ENCODE results near the gene ZNF254.
"Not testable (repeated sequence)": the region's sequence is repeated elsewhere in the genome, so short reads cannot be mapped to it uniquely, and the experiment has no call there.

ZNF254 gene

DNA sequence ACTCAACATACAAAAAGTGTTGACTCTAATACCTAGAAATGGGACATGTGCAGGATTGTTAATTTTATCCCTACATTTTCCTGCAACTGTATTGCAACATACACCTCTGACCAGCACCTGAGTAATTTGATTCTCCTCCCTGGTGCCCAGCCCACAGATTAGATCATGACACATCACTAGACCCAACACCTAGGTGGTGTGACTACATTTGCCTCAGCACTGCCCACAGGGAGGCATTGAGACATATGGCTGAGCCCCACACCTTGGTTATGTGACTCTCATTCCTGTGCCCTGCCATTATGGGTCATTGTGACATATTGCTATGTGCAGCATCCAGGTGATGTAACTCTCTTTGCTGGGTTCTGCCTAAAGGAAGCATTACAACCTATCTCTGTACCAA is 13.2 kb upstream of the ZNF254 start:
- no peak for DNase-seq

DNA sequence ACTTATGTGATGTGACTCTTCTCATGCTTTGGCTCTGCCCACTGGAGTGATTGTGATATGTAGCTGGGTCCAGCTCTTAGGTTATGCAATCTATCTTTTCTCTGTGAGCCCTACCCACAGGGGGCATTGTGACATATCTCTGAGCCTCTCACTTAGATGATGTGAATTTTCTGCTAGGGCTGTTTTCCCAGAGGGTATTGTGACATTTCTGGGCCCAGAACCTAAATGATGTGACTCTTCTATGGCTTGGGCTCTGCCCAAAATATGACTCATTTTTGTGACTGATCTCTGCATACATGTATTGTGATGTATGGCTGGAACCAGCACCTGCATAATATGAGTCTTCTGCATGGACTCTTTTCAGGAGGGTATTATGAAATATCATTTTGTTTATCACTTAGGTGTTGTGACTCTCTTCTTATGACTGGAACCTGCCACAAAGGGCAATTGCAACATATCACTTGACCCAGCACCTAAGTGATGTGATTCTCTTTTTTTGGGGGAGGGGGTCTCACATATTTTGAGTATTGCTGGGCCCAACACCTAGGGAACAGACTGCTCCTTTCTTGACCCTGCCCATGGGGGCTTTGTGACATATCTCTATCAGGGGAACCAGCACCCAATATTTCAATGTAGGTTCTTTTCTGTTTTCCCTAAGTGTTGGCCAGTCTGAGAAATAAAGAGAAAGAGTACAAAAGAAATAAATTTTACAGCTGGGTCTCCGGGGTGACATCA is 12.1 kb upstream of the ZNF254 start:
- DNase-seq, result no peak

DNA sequence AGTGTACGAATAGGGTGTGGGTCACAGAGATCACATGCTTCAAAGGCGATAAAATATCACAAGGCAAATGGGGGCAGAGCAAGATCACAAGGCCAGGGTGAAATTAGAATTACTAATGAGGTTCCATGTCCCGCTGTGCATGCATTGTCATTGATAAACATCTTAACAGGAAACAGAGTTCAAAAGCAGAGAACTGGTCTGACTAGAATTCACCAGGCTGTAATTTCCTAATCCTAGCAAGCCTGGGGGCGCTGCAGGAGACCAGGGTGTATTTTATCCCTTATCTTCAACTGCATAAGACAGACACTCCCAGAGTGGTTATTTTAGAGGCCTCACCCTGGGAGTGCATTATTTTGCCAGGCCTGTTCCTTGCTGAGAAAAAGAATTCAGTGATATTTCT is 11.5 kb upstream of the ZNF254 start:
- DNase-seq, result peak; percentile 29

DNA sequence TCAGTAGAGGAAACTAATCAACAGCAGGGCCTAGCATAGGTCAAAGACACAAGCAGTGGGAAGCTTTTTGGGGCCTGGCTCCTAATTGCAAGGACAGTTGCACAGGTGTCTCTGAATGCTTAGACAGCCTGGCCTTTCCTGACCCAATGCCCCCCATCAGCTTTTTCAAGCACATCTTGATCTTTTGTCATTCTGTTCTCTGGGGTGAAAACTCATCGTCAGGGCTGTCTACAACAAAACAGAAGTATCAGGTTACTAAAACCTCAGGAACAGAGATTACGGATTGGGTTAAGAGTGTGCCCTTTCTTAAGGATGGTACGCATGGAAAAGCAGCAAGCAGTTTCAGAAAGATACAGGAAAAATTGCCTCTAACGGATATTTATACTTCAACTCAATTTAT is 8.3 kb upstream of the ZNF254 start:
- DNase-seq, result no peak

DNA sequence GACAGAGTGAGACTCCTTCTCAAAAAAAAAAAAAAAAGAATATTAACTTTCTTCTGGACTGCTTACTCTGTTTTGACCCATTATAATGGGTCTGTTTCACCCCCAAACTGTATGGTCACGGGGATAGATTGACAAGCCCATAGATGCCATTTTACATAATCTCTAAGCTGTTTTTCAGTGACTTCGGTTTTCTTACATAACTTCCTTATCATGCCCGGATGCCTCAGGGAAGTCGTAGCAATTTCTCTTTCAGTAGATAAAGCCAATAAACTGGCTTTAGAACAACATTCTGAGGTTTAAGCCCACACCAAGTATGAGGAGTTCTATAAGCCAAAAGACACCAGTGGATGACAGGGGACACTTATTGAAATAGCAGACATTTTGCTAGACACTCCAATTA is 5.9 kb upstream of the ZNF254 start:
- peak; percentile 55 for DNase-seq

DNA sequence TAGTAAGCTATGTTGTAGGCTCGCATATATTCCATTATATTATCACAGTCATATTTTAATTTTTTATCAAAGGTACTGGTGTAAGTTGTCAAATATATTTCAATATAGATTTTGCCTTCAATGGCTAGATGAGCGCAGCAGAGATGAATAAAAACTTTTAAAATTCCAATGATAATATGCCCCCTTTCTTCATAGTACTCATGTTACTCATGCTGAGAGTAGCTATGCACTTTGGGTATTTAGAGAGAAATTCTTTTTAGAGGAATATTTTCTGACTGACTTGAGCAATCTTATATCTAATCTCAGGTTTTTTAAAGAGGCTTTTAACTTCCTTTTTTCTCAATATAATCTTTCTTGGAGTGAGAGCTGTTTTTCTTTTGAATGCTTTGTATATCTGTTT is 11.4 kb downstream of the ZNF254 start:
- DNase-seq, result no peak

DNA sequence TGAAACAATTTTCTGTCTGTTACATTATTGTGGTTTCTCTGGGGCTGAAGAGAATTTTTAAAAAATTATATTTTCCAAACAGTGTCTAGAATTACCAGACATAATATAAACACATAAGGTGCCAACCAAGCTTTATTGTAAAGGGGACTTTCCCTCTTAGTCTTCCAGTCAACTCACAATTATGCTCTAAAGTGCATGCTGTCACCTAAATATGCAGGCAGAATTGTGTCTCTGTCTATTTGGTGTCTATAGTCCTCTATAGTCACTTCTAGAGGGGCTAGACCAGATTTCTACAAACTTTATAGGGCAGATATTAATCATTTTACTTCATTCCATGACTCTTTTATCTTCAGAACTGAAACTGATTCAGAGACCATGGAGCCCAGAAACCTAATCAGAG is 12.8 kb downstream of the ZNF254 start:
- DNase-seq, result no peak

DNA sequence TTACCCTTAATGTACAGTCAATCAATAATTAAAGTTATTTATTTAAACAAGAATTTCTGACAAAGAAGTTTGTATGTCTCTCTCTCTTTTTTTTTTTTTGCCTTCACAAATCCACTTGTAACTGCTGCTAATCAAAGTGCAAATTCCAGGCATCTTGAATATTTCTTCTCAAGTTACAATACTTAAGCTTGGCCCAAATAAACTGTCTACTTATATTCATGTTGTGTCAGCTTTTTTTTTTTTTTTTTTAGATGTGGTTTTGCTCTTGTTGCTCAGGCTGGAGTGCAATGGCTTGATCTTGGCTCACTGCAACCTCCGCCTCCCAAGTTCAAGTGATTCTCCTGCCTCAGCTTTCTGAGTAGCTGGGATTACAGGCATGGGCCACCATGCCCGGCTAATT is 13.6 kb downstream of the ZNF254 start:
- DNase-seq, result not testable (repeated sequence)

DNA sequence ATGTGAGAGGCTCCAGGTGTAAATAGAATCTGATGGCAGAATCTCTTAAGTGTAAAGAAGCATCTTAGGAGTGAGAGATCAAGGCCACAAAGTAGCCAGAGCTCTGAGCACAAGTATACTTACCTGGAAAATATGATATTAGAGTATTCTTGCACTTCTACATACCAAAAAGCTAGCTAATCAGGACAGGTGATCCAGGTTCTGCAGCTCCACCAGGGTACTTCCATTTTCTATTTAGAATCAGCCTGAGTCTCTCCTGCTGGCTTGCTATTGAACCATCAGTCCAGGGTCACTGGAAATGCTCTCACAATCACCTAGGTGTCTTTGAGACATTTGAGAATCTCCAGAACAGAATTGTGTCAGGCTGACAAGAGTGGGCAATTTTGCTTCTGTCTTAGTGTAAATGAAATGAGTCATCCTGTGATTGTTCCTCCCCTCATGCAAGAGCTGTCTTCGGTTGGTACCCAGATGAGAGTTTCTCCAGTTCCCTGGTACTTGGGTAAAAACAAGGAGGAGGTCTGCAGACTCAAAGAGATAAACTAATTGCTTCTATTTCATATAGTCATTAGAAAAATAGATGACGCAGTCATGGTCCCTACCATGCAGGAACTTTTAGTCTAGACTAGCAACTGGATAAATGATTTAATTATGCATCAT is 14.6 kb downstream of the ZNF254 start:
- no peak for DNase-seq

DNA sequence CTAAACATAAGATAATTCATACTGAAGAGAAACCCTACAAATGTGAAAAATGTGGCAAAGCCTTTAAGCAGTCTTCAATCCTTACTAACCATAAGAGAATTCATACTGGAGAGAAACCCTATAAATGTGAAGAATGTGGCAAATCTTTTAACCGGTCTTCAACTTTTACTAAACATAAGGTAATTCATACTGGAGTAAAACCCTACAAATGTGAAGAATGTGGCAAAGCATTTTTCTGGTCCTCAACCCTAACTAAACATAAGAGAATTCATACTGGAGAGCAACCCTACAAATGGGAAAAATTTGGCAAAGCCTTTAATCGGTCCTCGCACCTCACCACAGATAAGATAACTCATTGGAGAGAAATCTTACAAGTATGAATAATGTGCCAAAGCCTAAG is 40.6 kb downstream of the ZNF254 start:
- DNase-seq, result no peak

DNA sequence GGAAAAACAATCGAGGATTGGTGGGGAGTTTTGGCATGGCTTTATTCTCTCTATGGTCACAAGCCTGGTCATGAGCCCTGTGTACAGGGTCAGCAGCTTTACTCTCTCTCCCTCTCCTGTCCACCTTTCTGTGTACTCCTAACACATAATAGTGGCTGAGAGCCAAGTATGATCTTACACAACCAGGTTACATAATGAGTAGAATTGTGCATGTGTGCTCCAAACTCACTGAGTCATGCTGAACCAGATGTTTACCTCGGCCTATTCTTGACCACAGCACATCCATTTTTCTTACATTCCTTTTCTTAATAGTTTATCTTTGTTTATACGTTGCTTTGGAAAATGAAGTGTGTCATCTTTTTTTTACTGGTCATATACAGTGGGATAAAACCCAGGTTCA is 53.1 kb downstream of the ZNF254 start:
- peak; percentile 13 for DNase-seq

DNA sequence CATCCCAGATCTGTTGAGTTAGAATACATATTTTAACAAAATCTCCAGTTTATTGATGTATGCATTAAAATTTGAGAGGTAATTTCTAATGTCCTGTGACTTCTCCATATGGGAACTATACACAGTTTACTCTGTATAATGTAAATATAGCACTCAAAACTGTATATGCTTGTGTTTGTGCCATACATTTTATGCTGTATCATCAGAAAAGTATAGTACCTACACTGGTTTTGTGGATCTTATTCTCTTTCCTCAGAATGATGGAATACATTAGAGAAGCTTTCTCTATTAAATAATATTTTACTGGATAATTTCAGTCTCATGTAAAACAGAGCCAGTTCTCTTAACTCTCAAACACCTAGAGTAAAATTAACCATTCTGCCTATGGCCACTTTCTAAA is 53.6 kb downstream of the ZNF254 start:
- DNase-seq, result no peak

DNA sequence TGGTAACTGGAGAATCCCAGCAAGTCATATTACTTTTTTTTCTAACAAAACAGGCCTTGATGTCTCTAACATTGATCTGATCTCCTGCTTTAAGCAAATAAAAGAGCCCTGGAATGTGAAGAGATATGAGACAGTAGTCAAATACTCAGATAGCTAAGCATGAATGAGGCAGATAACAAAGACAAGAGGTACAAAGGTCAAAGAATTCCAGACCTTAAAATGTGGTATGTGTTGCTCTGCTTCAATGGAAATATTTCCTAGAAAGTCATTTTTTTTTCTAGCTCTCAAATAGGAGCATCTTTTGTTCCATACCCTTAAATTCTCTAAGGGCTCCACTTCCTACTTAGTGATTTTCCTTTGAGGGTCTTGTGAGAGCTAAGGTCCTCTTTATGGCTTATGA is 54.6 kb downstream of the ZNF254 start:
- DNase-seq, result no peak

DNA sequence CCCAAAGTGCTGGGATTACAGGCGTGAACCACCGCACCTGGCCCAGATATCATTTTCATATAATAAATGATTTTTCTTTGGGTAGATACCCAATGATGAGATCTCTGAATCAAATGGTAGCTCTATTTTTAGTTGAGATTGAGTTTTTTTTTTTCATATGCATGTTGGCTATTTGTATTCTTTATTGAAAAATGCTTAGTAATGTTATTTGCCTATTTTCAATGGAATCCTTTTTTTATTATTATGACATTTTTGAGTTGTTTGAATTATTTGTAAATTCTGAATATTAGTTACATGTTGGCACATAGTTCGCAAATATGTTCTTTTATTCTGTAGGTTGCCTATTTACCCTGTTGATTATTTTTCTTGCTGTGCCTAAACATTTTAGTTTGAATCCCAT is 55.8 kb downstream of the ZNF254 start:
- no peak for DNase-seq

DNA sequence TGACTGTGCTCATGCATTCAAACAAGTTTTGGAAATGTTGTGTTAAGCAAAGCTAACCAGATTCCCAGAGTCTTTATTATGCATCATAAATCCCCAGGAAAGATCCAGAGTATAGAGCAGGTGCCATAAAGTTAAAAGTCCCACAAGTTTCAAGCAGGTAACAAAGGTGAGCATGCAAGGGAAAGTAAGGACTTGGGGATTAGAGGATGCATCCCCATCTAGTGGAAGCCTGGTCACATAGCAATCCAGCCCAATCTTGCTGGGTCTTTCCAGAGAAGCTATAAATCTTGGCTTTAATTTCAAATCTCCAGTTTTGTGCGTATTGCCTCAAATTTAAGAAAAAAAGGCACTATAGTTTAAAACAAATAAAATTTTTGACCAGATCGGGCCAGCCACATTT is 72.7 kb downstream of the ZNF254 start:
- DNase-seq, result peak; percentile 23

DNA sequence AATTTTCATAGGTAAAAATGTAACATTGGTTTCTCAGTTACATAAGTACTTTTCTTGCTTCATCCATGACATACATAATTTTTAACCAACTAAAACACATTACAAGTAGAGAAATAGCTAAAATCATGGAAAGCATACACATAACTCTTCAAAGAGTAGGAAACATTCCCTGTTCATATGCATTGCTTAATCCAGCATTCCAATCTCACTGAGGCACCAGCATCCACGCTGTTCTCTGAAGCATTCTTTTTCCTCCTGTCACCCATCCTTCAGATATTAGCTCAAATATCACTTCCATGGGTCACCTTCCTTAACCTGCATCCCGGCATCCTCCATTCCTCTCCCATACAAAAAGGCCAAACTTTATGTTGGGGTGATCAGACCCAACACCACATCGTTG is 79.1 kb downstream of the ZNF254 start:
- no peak for DNase-seq

DNA sequence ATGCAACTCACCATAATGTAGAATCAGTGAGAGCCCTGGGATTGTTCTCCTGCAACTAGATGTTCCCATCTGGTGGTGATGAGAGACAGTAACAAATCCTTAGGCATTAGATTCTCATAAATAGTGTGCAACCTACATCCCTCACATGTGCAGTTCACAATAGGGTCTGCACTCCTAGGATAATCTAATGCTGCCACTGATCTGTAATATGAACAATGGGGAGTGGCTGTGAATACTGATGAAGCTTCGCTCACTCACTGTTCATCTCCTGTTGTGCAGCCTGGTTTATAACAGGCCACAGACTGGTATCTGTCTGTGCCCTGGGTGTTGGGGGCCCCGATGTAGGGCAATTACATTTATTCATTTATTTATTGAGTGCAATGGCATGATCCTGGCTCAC is 86.9 kb downstream of the ZNF254 start:
- no peak for DNase-seq

DNA sequence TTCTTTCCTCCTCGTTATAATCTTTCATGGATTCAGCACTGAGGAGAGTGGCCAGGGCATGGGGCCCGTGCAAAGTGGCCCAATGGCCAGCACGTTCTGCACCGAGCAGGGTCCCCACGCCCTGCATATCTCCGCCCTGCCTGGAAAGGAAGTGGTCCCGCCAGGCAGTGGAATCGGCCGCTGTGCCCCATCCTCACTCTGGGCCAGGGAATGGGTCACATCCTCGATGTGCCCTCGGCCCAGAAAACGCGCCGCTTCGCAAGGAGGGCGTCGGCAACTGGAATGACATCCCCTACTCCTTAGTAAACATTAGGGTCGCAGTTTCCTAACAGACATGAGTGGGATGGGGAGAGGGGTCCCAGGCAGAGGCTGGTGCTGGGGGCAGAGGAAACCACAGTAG is 90.7 kb downstream of the ZNF254 start:
- DNase-seq, result no peak

DNA sequence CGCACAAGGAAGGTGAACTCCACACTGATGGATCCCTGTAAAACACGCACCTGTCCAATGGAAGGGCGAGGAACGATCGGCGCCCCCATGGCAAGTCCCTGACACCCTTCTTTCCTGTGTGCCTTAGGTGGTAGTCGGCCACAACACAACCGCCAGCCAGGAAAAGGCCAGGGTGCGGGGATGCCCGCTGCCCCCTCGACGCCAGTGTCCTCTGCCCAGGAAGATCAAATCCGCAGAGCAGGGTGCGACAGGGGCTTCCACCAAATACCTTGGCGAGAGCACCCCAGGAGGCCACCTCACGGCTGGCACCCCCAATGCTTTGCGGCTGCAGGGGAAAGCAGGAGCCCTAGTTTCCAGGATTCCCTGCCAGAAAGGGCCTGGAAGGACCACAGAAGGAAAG is 91.2 kb downstream of the ZNF254 start:
- no peak for DNase-seq

Measured in hematopoietic multipotent progenitor cell treated with erythropoietin and hydrocortisone succinate and interleukin-3 and kit ligand, for 6 days (in vitro differentiated cells).